NCI-H2171 treated with DMSO at 0.1 percent for 48 hours (cell line): ENCODE data around the gene IER5L.
"Not testable (repeated sequence)": the region's sequence is repeated elsewhere in the genome, so short reads cannot be mapped to it uniquely, and the experiment has no call there.

Experiments
- DNase-seq: peaks from one replicate; lab custom pipeline; 2025; lab: John Stamatoyannopoulos, UW

IER5L gene

DNA sequence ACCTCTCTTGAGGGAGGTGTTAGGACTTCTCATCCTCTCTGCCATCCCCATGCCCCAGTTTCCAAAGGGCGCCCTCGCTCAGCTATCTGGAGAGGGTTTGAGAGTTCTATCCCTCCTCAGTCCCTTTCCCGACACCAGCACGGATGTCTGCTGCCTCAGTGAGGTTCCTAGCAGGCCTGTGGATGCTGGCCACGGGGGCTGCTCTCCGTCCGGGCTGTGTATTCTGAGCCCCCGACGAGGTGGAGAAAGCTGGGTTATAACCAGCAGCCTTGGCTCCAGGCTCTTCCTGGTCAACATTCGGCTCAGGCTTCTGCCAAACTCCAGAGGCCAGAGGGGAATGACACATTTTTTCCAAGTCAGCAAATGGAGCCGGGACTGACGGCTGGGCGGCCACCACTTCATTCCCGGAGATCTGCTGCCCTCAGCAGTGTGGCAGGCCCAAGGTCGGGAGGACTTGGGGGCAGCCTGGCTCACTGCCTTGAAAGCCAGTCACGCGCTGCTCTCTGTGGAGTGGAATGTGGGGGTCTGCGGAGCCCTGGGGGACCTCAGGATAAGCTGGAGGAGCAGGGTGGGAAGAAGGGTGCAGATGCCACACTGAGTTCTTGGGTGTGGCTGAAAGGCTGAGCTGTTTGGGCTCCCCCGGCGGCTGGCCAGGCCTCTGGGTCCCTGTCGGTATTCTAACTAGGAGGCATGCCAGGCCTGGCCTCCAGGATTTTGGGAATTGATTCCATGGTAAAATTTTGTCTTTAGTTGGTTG is 39.4 kb downstream of the IER5L start:
- no peak for DNase-seq

GRCh38 chr9:129138144-129138462 is 40.0 kb downstream of the IER5L start:
- no peak for DNase-seq

DNA sequence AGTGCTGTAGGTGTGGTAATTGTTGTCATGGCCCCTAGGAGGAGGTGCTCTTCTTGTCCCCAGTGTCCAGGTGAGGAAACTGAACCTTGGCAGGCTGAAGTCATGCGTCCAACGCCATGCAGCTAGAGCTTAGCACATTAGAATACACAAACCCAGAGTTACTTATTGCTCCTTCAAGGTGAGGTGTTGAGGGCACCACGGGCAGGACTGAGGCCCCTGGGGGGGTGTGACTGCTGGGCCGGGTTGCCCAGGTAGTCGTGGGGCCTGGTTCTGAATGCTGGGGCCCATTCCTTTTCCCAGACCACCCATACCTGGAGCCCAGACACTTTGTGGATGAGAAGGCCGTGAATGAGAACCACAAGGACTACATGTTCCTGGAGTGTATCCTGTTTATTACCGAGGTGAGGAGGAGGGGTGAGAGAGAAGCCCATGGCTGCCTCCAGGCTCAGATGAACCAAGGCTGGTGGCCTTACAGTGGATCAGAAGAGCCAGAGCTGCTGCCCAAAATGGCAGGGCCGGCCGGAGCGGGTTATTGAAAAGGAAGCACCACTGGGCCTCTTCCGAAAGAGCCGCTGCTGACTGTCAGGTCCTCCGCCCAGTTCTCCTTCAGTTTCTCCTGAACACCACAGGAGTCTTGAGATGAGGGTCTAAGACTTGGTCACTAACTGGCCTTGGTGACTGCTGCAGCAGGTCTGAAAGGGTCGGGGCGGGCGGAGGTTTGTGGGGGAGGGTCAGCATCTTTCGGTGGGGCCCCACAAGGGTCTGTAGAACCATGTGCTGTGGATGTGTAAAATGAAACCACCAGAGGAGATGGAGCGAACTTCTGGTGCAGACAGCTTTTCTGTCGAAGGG is 40.5 kb downstream of the IER5L start:
- no peak for DNase-seq

DNA sequence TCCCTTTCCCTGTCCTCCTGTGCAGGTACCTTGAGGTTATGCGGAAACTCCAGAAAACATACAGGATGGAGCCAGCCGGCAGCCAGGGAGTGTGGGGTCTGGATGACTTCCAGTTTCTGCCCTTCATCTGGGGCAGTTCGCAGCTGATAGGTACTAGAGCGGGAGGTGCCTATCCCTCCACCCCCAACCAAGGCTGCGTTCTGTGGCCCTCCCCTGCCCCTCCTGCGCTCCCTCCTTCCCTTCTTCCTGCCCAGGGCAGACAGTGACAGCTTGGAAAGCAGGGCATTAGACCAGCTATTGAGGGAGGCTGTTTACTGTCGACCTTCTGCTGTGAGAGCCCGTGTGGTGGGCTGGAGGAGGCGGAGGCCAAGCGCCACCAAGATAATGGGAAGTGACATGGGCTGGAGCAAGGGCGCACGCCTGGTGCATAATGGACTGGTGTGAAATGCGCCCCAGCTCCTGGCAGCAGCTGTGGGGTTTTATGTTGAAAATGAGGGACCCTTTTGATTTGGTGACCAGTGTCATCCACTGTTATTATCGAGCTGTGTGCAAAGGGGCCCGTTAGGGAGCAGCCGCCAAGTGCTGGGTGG is 41.5 kb downstream of the IER5L start:
- no peak for DNase-seq

GRCh38 chr9:129135476-129135875 is 42.6 kb downstream of the IER5L start:
- DNase-seq = no peak

GRCh38 chr9:129133082-129133481 is 45.0 kb downstream of the IER5L start:
- no peak for DNase-seq

DNA sequence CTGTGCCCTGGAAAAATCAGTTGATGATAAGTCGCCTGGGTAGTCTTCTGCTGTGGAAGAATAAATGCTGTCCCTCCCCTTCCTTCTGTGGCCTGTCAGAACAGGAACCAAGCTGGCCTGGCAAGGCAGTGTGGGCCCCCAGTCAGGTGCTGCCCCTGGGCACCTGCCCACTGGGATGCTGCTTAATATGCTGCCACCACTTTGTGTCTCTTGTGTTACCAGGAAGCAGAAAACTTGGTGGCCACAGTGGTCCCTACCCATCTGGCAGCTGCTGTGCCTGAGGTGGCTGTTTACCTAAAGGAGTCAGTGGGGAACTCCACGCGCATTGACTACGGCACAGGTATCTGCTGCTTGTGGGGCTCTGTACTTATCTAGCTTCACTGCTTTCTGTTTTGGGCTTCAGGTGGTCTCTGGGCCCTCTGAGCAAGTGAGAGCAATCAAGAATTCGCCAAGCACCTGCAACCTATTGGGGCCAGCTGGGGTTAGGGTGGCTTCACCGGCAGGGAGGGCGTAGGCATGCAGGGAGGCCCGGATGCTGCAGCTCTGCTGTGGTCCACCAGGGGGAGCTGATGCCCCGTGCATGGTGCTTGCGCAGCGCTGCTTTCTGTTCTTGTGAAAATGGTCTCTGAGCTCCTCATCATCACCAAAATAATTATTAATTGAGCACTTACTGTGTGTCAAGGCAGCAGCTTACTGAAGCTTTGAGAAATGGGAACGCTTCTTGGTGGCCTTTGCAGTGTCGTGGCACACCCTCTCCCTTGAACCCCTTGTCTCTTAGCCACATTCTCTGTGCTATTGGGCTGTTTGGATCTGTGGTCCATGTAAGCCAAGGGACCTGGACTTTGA is 46.5 kb downstream of the IER5L start:
- DNase-seq = peak; percentile 82

- no peak for DNase-seq
Observed at GRCh38 chr9:129130791-129131190, 47.3 kb downstream of the IER5L start.

- not testable (repeated sequence) for DNase-seq
Observed at GRCh38 chr9:129130271-129130670, 47.8 kb downstream of the IER5L start.

DNA sequence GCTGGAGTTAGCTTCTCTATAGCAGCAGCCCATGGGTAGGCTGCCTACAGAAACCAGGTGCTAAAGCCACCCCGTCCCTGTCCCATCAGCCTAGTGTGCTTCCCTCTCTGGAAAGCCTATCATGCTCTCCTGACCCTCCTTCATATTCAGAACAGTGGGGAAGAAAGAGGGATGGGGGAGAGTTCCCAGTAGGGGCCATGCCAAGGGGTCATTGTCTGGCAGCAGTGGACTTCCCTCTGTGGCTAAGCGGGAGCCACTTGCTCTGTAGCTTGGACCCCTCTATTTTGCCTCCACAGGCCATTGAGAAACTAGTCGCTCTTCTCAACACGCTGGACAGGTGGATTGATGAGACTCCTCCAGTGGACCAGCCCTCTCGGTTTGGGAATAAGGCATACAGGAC is 49.4 kb downstream of the IER5L start:
- DNase-seq = no peak

GRCh38 chr9:129126749-129127618 is 51.1 kb downstream of the IER5L start:
- DNase-seq = peak; percentile 91
